Raji (cell line): ENCODE results near the gene RBM47.

Experiments used
- POLR2A ChIP-seq: IDR thresholded peaks from 2 replicates; pipeline ENCODE4 v1.6.1; 2011; ENCODE audit warnings: low read depth, low read length, control low read depth; ENCODE audit not compliant: insufficient read depth

RBM47 gene

GRCh38 chr4:40630335-40631021 is 814 bp upstream of the RBM47 start:
- TF ChIP-seq POLR2A: no peak

DNA sequence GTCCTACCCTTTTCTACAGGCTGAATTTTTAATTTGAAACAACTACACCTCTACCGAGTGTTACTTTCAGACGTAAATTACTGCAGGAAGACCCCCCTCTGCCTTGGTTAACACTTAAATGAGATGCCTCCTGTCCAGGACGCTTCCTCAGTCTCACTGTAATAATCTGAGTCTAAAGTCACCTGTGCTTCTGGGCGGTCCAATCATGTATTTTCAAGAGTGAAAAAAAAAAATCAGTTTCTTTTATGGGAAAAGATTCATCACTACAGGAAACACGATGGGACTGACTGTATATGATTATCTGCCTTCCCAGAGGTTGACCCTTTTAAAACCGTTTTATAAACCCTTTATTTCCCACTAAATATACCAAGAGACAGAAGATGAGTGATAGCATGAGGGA is 776 bp downstream of the RBM47 start:
- no peak for TF ChIP-seq POLR2A

DNA sequence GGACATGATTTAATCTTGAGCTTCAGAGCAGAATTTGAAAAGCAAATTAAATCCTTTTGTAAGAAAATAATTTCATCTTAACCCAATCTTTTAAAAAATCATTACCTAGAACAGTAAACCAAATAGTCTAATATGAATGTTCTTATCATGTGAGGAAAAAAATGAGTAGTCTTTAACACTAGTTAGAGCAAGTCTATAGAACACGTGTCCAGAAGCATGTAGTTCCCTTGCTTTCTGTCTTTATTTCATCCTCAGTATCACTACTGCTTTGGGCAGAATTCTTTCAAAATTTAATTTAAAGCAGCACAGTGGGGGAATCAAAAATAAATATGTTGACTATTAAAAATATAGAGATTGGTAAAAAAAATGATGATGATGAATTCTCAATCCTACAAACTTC is 2.1 kb downstream of the RBM47 start:
- TF ChIP-seq POLR2A: no peak

DNA sequence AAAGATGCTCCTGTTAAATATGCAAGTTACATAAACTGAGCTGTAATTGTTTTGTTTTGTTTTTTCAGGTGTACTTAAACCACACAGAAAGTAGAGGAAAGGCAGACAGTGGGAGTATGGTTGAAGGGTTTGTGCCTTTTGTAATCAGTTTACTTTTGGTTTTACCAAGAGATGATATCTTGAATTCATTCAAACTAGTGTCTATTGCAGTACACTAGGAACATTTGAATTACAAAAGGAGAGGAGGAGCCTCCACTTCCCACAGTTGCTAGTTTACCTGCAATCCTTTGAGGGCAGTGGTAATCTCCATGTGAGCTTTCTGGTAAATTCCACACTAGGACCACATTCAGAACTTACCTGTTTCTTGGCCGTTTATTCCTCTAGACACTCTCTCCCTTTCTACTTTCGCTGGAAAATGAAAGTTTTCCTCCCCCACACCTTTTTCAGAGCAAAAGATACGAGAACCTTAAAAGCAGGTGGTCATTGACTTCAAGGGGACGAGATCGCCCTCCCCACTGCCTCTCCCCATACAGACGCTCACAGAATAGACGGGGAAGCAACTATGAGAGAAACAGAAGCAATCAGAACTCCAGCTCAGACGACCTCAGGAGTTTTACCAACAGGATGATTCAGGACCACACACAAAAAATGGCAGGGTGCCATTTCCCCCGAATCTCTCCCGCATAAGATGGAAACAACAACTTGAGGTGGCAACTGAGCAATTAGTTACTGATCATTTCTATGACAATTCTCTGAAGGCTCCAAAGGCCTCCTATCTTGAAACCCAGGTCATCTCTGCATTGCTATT is 3.3 kb downstream of the RBM47 start:
- TF ChIP-seq POLR2A: no peak

DNA sequence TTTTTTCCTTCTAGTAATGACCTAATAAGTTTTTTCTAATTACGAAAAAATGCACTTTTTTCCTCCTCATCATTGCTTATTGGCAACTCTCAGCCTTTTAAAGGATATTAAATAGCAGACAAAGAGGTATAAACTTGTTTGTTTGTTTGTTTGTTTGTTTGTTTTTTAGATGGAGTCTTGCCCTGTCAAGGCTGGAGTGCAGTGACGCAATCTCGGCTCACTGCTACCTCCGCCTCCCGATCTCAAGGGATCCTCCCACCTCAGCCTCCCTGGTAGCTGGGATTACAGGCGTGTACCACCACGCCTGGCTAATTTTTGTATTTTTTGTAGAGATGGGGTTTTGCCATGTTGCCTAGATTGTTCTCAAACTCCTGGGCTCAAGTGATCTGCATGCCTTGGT is 6.0 kb downstream of the RBM47 start:
- TF ChIP-seq POLR2A: no peak

DNA sequence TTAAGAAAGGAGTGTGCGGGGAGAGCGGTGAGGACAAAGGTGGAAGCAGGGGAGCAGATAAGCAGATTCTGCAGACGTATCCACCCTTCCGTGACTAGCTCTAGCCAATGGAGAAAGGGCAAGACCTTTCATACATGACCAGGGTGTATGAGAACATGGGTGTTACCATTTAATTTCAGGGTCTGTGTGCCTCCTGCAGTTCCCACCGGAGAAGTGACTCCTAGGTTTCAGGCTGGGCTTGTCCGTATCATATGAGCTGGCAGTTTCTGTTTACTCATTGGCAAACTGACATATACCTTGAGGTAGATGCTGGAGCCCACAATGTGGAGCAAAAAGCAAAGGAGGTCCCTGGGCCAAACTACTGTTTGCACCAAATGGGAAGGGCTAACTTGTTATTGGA is 6.8 kb downstream of the RBM47 start:
- TF ChIP-seq POLR2A: no peak

GRCh38 chr4:40621592-40622512 is 7.8 kb downstream of the RBM47 start:
- no peak for TF ChIP-seq POLR2A

DNA sequence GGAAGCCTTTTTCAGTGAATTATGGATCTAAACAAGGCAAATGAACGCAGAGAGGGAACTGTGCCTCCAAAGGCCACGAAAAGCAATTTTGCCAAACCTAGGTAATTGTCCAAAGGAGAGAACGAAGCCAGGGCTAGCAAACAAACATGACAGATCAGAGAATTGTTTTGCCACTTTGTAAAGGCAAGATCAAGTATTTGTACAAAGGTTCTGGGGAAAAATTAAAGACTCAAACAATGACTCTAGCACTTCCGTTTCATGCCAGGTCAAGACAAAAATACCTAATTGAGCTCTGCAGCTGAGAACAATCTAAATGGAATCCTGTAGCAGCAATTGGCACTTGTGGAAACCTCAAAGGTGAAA is 8.5 kb downstream of the RBM47 start:
- no peak for TF ChIP-seq POLR2A

GRCh38 chr4:40619600-40619999 is 10.1 kb downstream of the RBM47 start:
- no peak for TF ChIP-seq POLR2A

DNA sequence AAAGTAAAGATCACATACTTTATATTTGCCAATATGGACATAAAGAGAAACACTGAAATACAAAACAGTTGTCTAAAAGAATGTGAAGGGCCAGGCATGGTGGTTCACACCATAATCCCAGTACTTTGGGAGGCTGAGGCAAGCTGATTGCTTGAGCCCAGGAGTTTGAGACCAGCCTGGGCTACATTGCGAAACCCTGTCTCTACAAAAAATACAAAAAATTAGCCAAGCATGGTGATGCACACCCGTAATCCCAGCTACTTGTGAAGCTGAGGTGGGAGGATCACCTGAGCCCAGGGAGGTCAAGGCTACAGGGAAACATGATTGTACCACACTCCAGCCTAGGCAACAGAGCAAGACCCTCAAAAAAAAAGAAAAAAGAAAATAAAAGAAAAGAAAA is 11.8 kb downstream of the RBM47 start:
- no peak for TF ChIP-seq POLR2A

DNA sequence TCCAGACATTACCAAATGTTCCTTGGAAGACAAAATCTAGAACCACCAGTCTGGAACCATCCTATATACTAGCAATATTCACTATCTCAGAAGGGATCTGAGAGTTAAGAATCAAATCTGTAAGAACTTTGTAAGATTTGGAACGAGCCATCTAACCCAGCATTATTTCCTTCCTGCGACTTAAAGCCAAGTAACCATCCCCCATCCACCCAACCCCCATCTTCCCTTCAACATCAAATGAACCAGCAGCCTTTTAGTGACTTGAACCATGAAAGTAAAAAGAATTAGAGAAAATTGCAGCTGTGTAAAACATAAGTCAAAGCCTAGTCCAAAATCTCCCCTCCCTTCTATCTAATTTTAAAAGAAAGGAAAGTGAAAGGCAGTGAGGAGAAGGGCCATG is 15.6 kb downstream of the RBM47 start:
- no peak for TF ChIP-seq POLR2A

GRCh38 chr4:40613456-40613855 is 16.2 kb downstream of the RBM47 start:
- TF ChIP-seq POLR2A: no peak

- no peak for TF ChIP-seq POLR2A
Observed at GRCh38 chr4:40612831-40613230, 16.8 kb downstream of the RBM47 start.

- TF ChIP-seq POLR2A: no peak
Observed at GRCh38 chr4:40612283-40612682, 17.4 kb downstream of the RBM47 start.

DNA sequence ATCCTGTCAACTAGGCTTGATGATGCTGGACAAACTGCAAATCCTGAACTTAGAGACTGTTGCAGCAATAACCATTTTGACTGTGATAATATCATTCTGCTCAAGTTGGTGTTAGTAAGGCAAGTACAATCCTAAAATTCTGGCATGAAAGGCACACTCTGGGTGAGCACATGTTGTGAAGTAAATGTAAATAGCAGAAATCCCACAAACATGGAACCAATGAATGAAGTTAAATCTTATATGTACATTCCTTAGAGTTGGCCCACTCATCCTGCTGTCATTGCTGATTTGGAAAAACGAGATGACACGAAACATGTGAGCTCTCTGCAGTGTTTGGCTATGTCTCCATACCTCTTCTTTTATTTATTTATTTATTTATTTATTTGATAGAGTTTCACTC is 21.0 kb downstream of the RBM47 start:
- no peak for TF ChIP-seq POLR2A

DNA sequence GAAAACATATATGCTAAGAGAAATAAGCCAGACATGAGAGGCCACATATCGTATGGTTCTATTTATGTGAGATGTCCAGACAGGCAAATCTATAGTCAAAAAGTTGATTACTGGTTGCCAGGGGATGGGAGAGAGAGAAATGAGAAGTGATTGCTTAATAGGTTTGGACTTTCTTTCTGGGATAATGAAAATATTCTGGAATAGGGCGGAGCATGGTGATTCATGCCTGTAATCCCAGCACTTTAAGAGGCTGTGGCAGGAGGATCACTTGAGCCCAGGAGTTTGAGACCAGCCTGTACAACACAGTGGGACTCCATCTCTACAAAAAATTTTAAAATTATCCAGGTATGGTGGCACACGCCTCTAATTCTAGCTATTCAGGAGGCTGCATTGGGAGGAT is 22.4 kb downstream of the RBM47 start:
- TF ChIP-seq POLR2A: no peak
